Erythroblast (primary cell): ENCODE data around the gene NIPAL4.

Experiments
- GATA1 ChIP-seq: IDR thresholded peaks from 2 replicates; pipeline ENCODE4 v1.6.1; 2011; ENCODE audit warnings: low read depth, mild to moderate bottlenecking, control low read depth, low read length, moderate library complexity
- POLR2A ChIP-seq: IDR thresholded peaks from 2 replicates; pipeline ENCODE4 v1.6.1; 2011; ENCODE audit warnings: mild to moderate bottlenecking, low read length

GRCh38 chr5:157415838-157416237 lies 44.2 kb upstream of the NIPAL4 start:
- TF ChIP-seq POLR2A: no peak
- TF ChIP-seq GATA1: no peak
